MM.1S (cell line): Measurements from ENCODE around the gene ZNF658.
"Not testable (repeated sequence)": the region's sequence is repeated elsewhere in the genome, so short reads cannot be mapped to it uniquely, and the experiment has no call there.

Experiments
- EZH2 ChIP-seq: fragments of 300-600 bp; sonication (generic); optimal IDR thresholded peaks from 2 replicates; pipeline ENCODE3; 2017; ENCODE audit warnings: low read depth, mild to moderate bottlenecking, antibody characterized with exemption, low read length, mixed read lengths
- TF ChIP-seq, protein P1 (sequence below): fragments of 300-600 bp; sonication (generic); IDR thresholded peaks from 2 replicates; pipeline ENCODE4 v1.5.1; 2016; ENCODE audit warnings: antibody characterized with exemption, low read length, mixed read lengths

DNA sequence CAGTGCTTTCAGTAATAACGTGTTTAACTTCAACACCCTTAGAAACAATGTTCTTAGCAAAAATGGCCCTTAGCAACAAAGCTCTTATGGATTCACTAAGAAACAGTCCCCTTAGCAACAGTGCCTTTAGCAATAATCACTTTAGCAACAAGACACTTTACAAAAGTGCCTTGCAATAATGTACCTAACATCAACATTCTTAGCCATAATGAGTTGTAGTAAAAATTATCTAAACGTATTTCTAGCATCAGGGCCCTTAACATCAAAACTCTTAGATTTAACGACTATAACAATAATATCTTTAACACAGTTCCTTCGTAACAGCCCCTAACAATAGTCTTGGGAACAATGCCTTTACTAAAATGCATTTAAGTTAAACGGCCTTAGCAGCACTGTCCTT, 37.8 kb downstream of the ZNF658 start:
- TF ChIP-seq, protein P1, sequence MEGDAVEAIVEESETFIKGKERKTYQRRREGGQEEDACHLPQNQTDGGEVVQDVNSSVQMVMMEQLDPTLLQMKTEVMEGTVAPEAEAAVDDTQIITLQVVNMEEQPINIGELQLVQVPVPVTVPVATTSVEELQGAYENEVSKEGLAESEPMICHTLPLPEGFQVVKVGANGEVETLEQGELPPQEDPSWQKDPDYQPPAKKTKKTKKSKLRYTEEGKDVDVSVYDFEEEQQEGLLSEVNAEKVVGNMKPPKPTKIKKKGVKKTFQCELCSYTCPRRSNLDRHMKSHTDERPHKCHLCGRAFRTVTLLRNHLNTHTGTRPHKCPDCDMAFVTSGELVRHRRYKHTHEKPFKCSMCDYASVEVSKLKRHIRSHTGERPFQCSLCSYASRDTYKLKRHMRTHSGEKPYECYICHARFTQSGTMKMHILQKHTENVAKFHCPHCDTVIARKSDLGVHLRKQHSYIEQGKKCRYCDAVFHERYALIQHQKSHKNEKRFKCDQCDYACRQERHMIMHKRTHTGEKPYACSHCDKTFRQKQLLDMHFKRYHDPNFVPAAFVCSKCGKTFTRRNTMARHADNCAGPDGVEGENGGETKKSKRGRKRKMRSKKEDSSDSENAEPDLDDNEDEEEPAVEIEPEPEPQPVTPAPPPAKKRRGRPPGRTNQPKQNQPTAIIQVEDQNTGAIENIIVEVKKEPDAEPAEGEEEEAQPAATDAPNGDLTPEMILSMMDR = not testable (repeated sequence)
- not testable (repeated sequence) for TF ChIP-seq EZH2
